ENCODE data around the gene USP16.

USP16 gene

GRCh38 chr21:29064850-29065481 is 40.5 kb downstream of the USP16 start:
- no peak for TF ChIP-seq GATA2 (IDR thresholded peaks at IDR 0.05; ENCODE audit: low read depth, low read length)
- no peak for TF ChIP-seq GATA3 (IDR thresholded peaks at IDR 0.05; ENCODE audit: low read depth, low read length)

DNA sequence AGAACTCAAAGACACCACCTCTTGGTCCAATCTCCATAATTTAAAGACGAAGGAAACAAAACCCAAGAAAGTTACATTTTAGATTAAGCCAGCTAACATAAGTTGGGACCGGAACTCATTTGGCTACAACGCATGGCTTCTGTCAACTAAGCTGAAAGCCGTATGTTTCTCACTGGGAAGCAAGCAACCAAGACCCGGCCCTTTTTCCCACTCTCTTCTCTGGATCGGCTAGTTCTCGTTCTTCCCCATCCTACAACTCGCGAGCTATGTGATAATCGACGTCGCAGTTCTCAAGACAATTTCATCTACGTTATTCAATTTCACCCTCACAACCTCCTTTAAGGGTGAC is 48.4 kb downstream of the USP16 start:
- TF ChIP-seq GATA2 (IDR thresholded peaks at IDR 0.05; ENCODE audit: low read depth, low read length): 0 out of 2 replicates have a peak, but pooled peaks have one; percentile 2
- no peak for TF ChIP-seq GATA3 (IDR thresholded peaks at IDR 0.05; ENCODE audit: low read depth, low read length)

DNA sequence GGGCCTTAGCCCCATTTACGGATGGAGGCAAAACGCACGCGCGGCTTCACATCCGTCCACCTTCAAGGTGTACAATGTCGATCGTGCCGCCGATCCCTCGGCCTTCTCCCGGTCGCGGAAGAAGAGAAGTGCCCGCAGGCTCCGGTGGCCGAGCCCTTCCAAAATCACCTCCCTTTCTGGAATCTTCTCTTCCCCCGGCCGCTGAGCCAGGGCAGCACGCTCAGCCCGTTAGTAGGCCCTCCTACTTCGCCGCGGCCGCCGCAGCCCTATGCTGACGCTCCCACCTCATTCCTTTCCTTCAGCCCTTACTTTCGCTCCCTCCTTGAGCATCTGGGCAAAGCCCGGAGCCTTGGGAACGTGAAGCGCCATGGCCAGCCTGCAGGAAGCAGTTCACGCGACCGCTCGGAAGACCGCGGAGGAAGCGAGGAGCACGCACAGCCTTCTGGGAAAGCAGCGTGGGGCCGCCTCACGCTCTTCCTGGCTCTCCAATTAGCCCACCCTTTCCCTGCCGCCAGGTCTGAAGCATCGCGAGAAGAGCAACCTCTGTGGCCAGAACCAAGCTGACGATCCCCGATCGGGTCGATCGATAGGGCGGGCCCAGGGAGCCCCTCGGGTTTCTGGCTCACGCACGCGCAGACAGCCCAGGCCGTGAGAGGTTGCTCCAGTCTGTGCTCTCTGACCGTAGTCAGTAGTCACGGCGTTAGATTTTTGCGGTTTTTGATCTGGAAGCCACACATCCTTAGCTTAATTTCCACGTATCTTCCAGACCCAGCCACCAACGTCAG is 48.9 kb downstream of the USP16 start, which contains the start of gene CCT8:
Gene CCT8 (minus strand): TSS at position 427 of the 785 bp plus-strand sequence. CDS start 58 bp downstream, at position 369.
- no peak for TF ChIP-seq GATA2 (IDR thresholded peaks at IDR 0.05; ENCODE audit: low read depth, low read length)

DNA sequence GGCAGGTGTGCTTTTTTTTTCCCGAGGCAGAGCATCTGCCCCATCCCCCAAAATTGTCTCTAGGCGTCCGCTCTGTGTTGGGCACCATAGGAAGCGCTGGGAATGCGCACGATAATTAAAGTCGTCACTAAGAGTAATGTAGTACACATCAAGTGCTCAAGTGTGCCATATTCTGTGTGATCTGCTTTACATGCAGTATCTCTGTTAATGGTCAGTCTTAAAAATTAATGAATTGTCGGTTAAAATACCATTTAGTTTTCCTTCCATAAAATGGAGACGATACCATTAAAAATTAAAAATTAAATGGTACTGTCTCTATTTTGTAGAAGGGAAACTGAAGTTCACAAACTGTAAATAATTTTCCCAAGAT is 49.5 kb downstream of the USP16 start:
- no peak for TF ChIP-seq GATA3 (IDR thresholded peaks at IDR 0.05; ENCODE audit: low read depth, low read length)
- no peak for TF ChIP-seq GATA2 (IDR thresholded peaks at IDR 0.05; ENCODE audit: low read depth, low read length)

DNA sequence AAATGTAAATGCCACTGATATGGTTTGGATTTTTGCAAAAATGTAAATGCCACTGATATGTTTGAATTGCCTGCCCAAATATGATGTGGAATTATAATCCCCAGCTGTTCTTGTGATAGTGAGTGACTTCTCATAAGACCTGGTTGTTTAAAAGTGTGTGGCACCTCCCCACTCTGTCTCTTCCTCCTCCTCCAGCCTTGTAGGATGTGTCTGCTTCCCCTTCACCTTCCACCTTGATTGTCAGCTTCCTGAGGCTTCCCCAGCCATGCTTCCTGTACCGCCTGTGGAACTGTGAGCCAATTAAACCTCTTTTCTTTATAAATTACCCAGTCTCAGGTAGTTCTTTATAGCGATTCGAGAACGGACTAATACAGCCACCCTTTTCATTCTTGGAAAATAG is 50.3 kb downstream of the USP16 start:
- TF ChIP-seq GATA2 (IDR thresholded peaks at IDR 0.05; ENCODE audit: low read depth, low read length) (no peak), GATA3 (IDR thresholded peaks at IDR 0.05; ENCODE audit: low read depth, low read length) (no peak)

DNA sequence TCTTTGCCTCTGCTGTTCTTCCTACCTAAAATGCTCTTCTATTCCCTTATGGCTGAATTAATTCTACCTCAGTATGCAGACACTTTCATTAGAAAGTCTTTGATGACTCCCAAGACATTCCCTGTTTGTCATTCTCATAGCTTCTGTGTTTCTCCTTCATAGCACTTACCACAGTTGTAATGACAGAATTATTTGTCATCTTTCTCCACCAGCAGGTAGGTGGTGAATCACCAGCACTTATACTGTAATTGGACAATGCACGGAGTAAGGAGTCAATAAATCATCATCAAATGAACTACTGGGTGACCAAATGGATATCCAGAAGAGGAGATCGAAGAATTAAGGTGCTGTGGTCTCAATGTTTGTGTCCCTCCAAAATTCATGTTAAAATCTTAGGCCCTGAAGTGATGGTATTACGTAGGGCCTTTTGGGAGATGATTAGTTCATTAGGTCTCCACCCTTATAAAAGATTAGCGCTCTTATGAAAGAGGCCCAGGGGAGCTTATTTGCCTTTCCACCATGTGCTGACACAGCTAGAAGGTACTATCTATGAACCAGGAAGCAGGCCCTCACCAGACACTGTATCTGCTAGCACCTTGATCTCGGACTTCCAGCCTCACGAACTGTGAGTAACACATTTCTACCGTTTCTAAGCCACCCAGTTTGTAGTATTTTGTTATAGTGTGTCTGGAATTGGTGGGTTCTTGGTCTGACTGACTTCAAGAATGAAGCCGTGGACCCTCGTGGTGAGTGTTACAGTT is 51.4 kb downstream of the USP16 start:
- TF ChIP-seq GATA2 (IDR thresholded peaks at IDR 0.05; ENCODE audit: low read depth, low read length): no peak
- TF ChIP-seq GATA3 (IDR thresholded peaks at IDR 0.05; ENCODE audit: low read depth, low read length): no peak

DNA sequence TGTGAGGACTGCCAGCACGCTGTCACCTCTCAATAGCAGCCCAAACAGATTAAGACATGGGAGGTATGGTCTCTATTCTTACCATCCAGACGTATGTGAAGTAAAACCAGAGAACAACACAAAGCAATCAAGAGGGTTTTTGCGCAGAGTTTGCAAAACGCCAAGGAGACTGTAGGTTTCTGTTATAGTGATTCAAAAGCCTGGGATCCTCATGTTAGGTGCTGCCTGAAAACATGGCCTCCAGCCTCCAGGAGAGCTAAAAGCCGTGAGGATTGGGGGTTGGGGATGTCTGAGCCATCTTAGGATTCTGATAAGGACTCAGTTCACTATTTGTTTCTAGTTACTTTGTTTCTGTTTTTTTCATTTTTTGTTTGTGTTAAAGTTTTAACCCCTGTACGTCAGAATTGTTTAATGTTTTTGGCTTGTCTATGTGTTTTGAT is 53.2 kb downstream of the USP16 start:
- TF ChIP-seq GATA2 (IDR thresholded peaks at IDR 0.05; ENCODE audit: low read depth, low read length) (no peak), GATA3 (IDR thresholded peaks at IDR 0.05; ENCODE audit: low read depth, low read length) (no peak)

DNA sequence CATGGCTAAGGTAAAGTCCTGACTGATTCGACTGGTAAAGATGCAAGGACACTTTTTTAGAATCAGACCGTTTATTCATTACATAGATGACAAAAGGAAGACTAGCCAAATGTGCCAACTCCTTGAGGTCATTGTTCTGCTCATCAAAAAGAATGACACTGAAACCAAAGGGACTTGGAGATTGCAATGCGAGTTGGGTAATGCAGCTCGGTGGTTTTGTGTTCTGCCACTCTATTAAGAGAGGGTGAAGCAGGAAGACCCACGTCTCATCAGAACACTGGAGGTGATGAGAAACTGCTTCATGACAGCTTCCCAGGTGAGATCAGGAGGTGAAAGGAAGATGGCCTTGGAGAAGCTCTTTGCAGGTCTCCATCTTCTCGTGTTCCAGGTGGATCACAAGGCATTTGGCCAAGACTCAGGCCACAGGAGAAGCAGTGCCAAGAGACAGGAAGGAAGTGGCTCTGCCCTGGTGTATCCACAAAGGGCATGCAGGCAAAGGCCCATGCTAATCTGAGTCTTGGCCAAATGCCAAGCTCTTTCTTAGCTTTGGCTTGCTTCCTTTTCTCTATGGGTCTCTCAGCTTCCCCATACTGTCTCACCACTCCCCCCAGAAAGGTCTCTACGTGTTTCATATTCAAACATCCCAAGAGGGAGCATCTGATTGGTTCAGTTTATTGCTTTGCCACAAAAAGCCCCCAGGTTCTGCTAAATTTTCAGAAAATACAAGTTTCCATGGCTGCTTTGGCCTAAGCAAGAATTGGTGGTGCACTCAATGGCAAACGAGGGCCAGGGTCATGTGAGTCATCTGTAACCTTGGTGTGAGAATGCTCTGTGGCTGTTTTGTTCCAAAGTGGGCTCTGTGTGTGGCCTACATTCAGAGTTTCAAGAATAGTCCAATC is 54.6 kb downstream of the USP16 start:
- no peak for TF ChIP-seq GATA3 (IDR thresholded peaks at IDR 0.05; ENCODE audit: low read depth, low read length)
- TF ChIP-seq GATA2 (IDR thresholded peaks at IDR 0.05; ENCODE audit: low read depth, low read length): no peak

- TF ChIP-seq GATA3 (IDR thresholded peaks at IDR 0.05; ENCODE audit: low read depth, low read length) (no peak), GATA2 (IDR thresholded peaks at IDR 0.05; ENCODE audit: low read depth, low read length) (no peak)
Observed at GRCh38 chr21:29080454-29080941, 56.0 kb downstream of the USP16 start.

DNA sequence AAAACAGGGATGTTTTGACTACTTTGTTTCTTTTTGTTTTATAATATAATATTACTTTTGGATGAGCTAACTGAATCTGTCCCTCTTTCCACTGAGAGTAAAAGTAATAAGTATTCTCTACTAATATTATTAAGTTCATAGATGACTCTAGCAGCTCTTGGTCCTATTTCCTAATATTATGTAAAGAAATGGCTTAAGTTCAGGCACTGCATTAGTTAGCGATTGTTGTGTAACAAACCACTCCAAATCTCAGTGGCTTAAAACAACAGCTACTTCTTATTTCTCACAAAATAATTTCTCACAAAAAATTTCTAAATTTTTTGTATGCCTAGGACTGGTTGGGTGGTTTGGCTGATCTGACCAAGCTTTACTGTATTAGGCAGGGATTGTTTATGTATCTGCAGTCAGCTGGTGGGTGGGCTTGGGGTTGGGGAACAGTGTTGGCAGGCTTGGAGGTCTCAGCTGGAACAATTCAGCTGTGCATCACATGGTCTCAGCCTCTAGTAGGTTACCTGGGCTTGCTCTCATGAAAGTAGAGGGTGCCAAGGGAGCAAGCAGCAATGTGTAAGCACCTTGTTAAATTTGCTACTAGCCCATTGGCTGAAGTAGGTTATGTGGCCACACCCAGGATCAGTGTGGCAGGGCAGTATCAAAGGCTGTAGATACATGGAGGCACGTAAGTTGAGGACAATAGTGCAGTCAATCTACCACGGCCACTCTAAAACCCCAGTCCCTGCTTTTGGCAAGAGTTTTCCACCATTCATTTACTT is 57.8 kb downstream of the USP16 start:
- TF ChIP-seq GATA2 (IDR thresholded peaks at IDR 0.05; ENCODE audit: low read depth, low read length) (no peak), GATA3 (IDR thresholded peaks at IDR 0.05; ENCODE audit: low read depth, low read length) (no peak)

DNA sequence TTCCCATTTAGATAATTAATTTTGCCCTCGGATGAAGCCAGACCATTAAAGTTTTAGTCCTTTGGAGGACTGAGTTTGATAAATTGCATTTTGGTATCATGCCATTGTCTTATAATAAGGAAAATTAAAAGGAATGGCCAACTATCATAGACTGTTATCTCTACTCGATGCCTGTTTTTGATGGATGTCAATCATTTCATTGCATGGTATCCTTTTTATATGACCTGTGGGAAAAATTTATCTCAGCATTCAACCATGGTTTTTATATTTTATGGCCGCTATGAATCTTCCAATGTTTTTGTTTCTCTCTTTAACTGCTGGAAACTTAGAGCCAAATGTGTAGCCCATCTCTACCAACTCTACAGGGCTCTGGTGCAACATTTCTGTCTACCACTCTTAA is 58.8 kb downstream of the USP16 start:
- TF ChIP-seq GATA3 (IDR thresholded peaks at IDR 0.05; ENCODE audit: low read depth, low read length) (no peak), GATA2 (IDR thresholded peaks at IDR 0.05; ENCODE audit: low read depth, low read length) (no peak)

DNA sequence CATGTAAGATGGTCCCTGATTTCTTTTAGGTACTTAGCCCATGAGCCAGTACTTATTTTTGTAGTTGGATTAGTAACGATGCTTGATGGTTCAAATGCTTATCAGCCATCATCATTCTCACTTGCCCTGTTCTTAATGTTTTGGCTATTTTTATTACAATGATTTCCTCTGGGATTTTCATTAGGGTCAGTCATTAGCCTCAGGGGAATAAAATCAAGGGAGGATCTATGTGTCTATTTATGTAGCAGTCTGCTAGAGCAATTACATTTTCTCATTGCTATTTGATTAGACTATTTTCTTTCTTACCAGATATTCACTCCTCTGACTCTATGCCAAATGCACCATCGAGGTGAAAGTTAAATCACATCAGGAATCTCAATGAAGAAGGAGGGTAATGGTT is 59.9 kb downstream of the USP16 start:
- TF ChIP-seq GATA3 (IDR thresholded peaks at IDR 0.05; ENCODE audit: low read depth, low read length) (no peak), GATA2 (IDR thresholded peaks at IDR 0.05; ENCODE audit: low read depth, low read length) (no peak)

Data from SH-SY5Y (cell line).